NCI-H2107 treated with DMSO at 0.1 percent for 48 hours (cell line): ENCODE measurements around the gene RAB3IL1.

Experiments
- DNase-seq: peaks from one replicate; lab custom pipeline; 2025; ENCODE audit not compliant: unreplicated experiment; lab: John Stamatoyannopoulos, UW

RAB3IL1 gene

DNA sequence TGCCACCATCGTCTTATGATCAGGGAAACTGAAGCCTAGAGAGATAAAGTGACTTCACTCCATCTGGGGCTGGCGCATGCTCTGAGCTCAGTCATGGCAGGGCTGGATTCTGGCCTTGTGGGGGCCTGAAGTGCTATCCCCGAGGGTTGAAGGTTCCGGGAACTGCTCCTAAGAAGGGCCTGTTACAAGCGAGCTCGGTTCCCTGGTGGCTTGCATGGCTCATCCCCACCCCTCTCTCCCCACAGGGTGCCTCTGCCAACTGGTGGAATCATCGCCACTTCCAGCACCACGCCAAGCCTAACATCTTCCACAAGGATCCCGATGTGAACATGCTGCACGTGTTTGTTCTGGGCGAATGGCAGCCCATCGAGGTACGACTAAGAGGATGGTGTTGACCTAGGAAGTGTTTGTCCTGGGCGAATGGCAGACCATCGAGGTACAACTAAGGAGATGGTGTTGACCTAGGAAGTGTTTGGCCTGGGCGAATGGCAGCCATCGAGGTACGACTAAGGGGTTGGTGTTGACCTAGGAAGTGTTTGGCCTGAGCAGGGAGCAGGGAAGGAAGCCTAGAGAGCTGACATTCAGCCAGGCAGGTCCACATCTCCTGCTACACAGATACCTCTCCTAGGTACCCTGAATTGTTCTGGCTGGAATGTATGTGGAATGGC, 69.3 kb downstream of the RAB3IL1 start:
- DNase-seq = no peak
